ENCODE results near the gene BEX1. TPM values are rescaled to one million over a fixed set of nuclear protein-coding genes. Genes with fewer than 3 reads are reported as not detected.

Gene BEX1
- total RNA-seq, 2 experiments from 2014 or later, result 0.44 to 0.53 TPM

- no peak for TF ChIP-seq CTCF (IDR thresholded peaks at IDR 0.05)
- Mint-ChIP-seq H3K36me3 (ENCODE audit: low read depth) (no peaks in the 10 kb centered on the region), H3K4me3 (no peak overlapping the region), H3K27ac (no peak overlapping the region), H3K9me3 (no peaks in the 10 kb centered on the region), H3K4me1 (ENCODE audit: low read depth) (no peaks in the 10 kb centered on the region), H3K27me3 (peaks cover 38% of the 10 kb centered on the region)
- no peaks in the 10 kb centered on the region for H3K4me1 ChIP-seq (ENCODE audit: insufficient read depth, low read length)
- H3K27me3 ChIP-seq (ENCODE audit: control insufficient read depth in 1 of 2, insufficient read depth in 2 of 2, low read length in 2 of 2), result no peaks in the 10 kb centered on the region
- no peak overlapping the region for H3K27ac ChIP-seq (ENCODE audit: low read depth in 1 of 2, low read length in 2 of 2)
- no peaks in the 10 kb centered on the region for H3K36me3 ChIP-seq (ENCODE audit: insufficient read depth, low read length)
- H3K9me3 ChIP-seq (ENCODE audit: control insufficient read depth in 1 of 2, insufficient read depth in 1 of 2, low read length in 2 of 2), result no peaks in the 10 kb centered on the region
- H3K4me3 ChIP-seq (ENCODE audit: low read length), result no peak overlapping the region
- intact Hi-C loops (cut with DNase I, micrococcal nuclease), result no loop called here
- POLR2A ChIA-PET, result no interaction called here
- no peak for ATAC-seq (ENCODE audit: poor library complexity)
- CTCF ChIA-PET, result no interaction called here
- DNase-seq, result no peak
Measured at GRCh38 chrX:103061486-103061885, 2.5 kb downstream of the BEX1 start.

- no peaks in the 10 kb centered on the region for H3K9me3 ChIP-seq (ENCODE audit: control insufficient read depth in 1 of 2, insufficient read depth in 1 of 2, low read length in 2 of 2)
- Mint-ChIP-seq H3K27ac (no peak overlapping the region), H3K36me3 (ENCODE audit: low read depth) (no peaks in the 10 kb centered on the region), H3K9me3 (no peaks in the 10 kb centered on the region), H3K27me3 (peaks cover 36% of the 10 kb centered on the region), H3K4me3 (no peak overlapping the region), H3K4me1 (ENCODE audit: low read depth) (no peaks in the 10 kb centered on the region)
- H3K4me3 ChIP-seq (ENCODE audit: low read length), result no peak overlapping the region
- no peak overlapping the region for H3K27ac ChIP-seq (ENCODE audit: low read depth in 1 of 2, low read length in 2 of 2)
- no peaks in the 10 kb centered on the region for H3K27me3 ChIP-seq (ENCODE audit: control insufficient read depth in 1 of 2, insufficient read depth in 2 of 2, low read length in 2 of 2)
- no peaks in the 10 kb centered on the region for H3K4me1 ChIP-seq (ENCODE audit: insufficient read depth, low read length)
- no peak for DNase-seq
- ChIA-PET POLR2A (no interaction called here), CTCF (no interaction called here)
- no peaks in the 10 kb centered on the region for H3K36me3 ChIP-seq (ENCODE audit: insufficient read depth, low read length)
- intact Hi-C loops (cut with DNase I, micrococcal nuclease), result no loop called here
- ATAC-seq (ENCODE audit: poor library complexity), result no peak
- no peak for TF ChIP-seq CTCF (IDR thresholded peaks at IDR 0.05)
Measured at GRCh38 chrX:103056902-103057301, 7.1 kb downstream of the BEX1 start.

DNA sequence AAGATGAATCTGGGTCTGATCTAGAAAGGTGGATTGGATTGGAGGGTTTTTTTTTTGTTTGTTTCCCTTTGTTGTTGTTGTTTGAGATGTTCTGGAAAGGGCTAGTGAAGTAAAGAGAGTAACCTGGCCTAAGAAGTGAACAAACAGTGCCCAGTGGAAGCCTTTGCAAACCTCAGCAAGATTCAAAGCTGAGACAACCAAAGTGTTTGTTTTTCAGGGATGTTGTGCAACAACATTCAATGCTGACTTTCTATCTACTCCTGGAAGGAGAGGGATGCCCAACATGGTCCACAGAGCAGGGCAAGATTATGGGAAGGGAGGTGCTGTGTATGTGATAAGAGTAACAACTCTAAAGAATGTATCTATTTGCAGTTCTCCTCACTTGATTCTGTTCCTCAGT, 11.3 kb downstream of the BEX1 start:
- Histone ChIP-seq H3K27ac (ENCODE audit: low read depth in 1 of 2, low read length in 2 of 2) (no peak overlapping the region), H3K4me1 (ENCODE audit: insufficient read depth, low read length) (no peaks in the 10 kb centered on the region), H3K4me3 (ENCODE audit: low read length) (no peak overlapping the region), H3K9me3 (ENCODE audit: control insufficient read depth in 1 of 2, insufficient read depth in 1 of 2, low read length in 2 of 2) (no peaks in the 10 kb centered on the region), H3K36me3 (ENCODE audit: insufficient read depth, low read length) (no peaks in the 10 kb centered on the region), H3K27me3 (ENCODE audit: control insufficient read depth in 1 of 2, insufficient read depth in 2 of 2, low read length in 2 of 2) (peaks cover 0 to 5% of the 10 kb centered on the region in 2 experiments)
- no peaks in the 10 kb centered on the region for H3K36me3 Mint-ChIP-seq (ENCODE audit: low read depth)
- H3K4me1 Mint-ChIP-seq (ENCODE audit: low read depth), result no peaks in the 10 kb centered on the region
- CTCF ChIA-PET, result no interaction called here
- H3K27me3 Mint-ChIP-seq, result peaks cover 37% of the 10 kb centered on the region
- intact Hi-C loops (cut with DNase I, micrococcal nuclease), result no loop called here
- POLR2A ChIA-PET, result no interaction called here
- no peak overlapping the region for H3K27ac Mint-ChIP-seq
- DNase-seq, result no peak
- H3K4me3 Mint-ChIP-seq, result no peak overlapping the region
- no peak for ATAC-seq (ENCODE audit: poor library complexity)
- H3K9me3 Mint-ChIP-seq, result no peaks in the 10 kb centered on the region
- no peak for TF ChIP-seq CTCF (IDR thresholded peaks at IDR 0.05)
